ENCODE data around the gene PSTPIP1.

Gene PSTPIP1

GRCh38 chr15:77039217-77039533 lies 44.2 kb downstream of the PSTPIP1 start:
- TF ChIP-seq CTCF (IDR thresholded peaks at IDR 0.05; ENCODE audit: low read depth, low read length), result no peak
- Histone ChIP-seq H3K27me3 (ENCODE audit: low read depth, low read length) (no peaks in the 10 kb centered on the region), H2AFZ (ENCODE audit: low read depth, low read length) (no peak overlapping the region), H3K4me3 (ENCODE audit: low read length) (no peak overlapping the region), H3K79me2 (ENCODE audit: low read length) (no peaks in the 10 kb centered on the region), H3K27ac (ENCODE audit: low read length) (no peak overlapping the region), H3K36me3 (replicated peaks; ENCODE audit: low read depth, low read length) (peaks cover 49% of the 10 kb centered on the region), H3K9ac (ENCODE audit: low read length) (no peak overlapping the region), H3K4me2 (ENCODE audit: low read length) (no peak overlapping the region), H4K20me1 (ENCODE audit: insufficient read depth, low read length) (no peaks in the 10 kb centered on the region; the same call in 1 of the 2 replicates), H3K4me1 (ENCODE audit: low read length) (0 out of 2 replicates have a peak, but pooled peaks cover 6% of the 10 kb centered on the region), H3K9me3 (ENCODE audit: insufficient read depth, low read length) (no peaks in the 10 kb centered on the region)

GRCh38 chr15:77039848-77040247 lies 44.9 kb downstream of the PSTPIP1 start:
- H4K20me1 ChIP-seq (ENCODE audit: insufficient read depth, low read length), result no peaks in the 10 kb centered on the region; the same call in 1 of the 2 replicates
- peaks cover 56% of the 10 kb centered on the region for H3K36me3 ChIP-seq (replicated peaks; ENCODE audit: low read depth, low read length)
- no peaks in the 10 kb centered on the region for H3K79me2 ChIP-seq (ENCODE audit: low read length)
- H3K4me1 ChIP-seq (ENCODE audit: low read length), result 0 out of 2 replicates have a peak, but pooled peaks cover 6% of the 10 kb centered on the region
- H3K9me3 ChIP-seq (ENCODE audit: insufficient read depth, low read length), result no peaks in the 10 kb centered on the region
- no peak overlapping the region for H2AFZ ChIP-seq (ENCODE audit: low read depth, low read length)
- TF ChIP-seq CTCF (IDR thresholded peaks at IDR 0.05; ENCODE audit: low read depth, low read length) (no peak), EZH2phosphoT487 (IDR thresholded peaks at IDR 0.05; ENCODE audit: low read depth) (no peak)
- H3K4me2 ChIP-seq (ENCODE audit: low read length), result no peak overlapping the region
- H3K4me3 ChIP-seq (ENCODE audit: low read length), result no peak overlapping the region
- no peak overlapping the region for H3K9ac ChIP-seq (ENCODE audit: low read length)
- H3K27ac ChIP-seq (ENCODE audit: low read length), result no peak overlapping the region
- no peaks in the 10 kb centered on the region for H3K27me3 ChIP-seq (ENCODE audit: low read depth, low read length)

- peak overlapping the region; percentile 41 for H3K27ac ChIP-seq (ENCODE audit: low read length)
- no peak overlapping the region for H3K4me2 ChIP-seq (ENCODE audit: low read length)
- no peaks in the 10 kb centered on the region for H3K79me2 ChIP-seq (ENCODE audit: low read length)
- H4K20me1 ChIP-seq (ENCODE audit: insufficient read depth, low read length), result no peaks in the 10 kb centered on the region; the same call in 1 of the 2 replicates
- H3K9ac ChIP-seq (ENCODE audit: low read length), result no peak overlapping the region
- H2AFZ ChIP-seq (ENCODE audit: low read depth, low read length), result no peak overlapping the region
- TF ChIP-seq CTCF (IDR thresholded peaks at IDR 0.05; ENCODE audit: low read depth, low read length) (no peak), EZH2phosphoT487 (IDR thresholded peaks at IDR 0.05; ENCODE audit: low read depth) (no peak)
- H3K4me3 ChIP-seq (ENCODE audit: low read length), result no peak overlapping the region
- H3K36me3 ChIP-seq (replicated peaks; ENCODE audit: low read depth, low read length), result peaks cover 64% of the 10 kb centered on the region
- 0 out of 2 replicates have a peak, but pooled peaks cover 6% of the 10 kb centered on the region for H3K4me1 ChIP-seq (ENCODE audit: low read length)
- no peaks in the 10 kb centered on the region for H3K9me3 ChIP-seq (ENCODE audit: insufficient read depth, low read length)
- no peaks in the 10 kb centered on the region for H3K27me3 ChIP-seq (ENCODE audit: low read depth, low read length)
Observed at GRCh38 chr15:77040673-77041072, 45.7 kb downstream of the PSTPIP1 start.

- TF ChIP-seq CTCF (IDR thresholded peaks at IDR 0.05; ENCODE audit: low read depth, low read length) (no peak), EZH2phosphoT487 (IDR thresholded peaks at IDR 0.05; ENCODE audit: low read depth) (no peak)
- Histone ChIP-seq H3K9me3 (ENCODE audit: insufficient read depth, low read length) (no peaks in the 10 kb centered on the region), H4K20me1 (ENCODE audit: insufficient read depth, low read length) (no peaks in the 10 kb centered on the region), H3K27ac (ENCODE audit: low read length) (no peak overlapping the region), H2AFZ (ENCODE audit: low read depth, low read length) (no peak overlapping the region), H3K27me3 (ENCODE audit: low read depth, low read length) (no peaks in the 10 kb centered on the region), H3K4me3 (ENCODE audit: low read length) (no peak overlapping the region), H3K79me2 (ENCODE audit: low read length) (no peaks in the 10 kb centered on the region), H3K36me3 (replicated peaks; ENCODE audit: low read depth, low read length) (peaks cover 62% of the 10 kb centered on the region), H3K4me2 (ENCODE audit: low read length) (no peak overlapping the region), H3K4me1 (ENCODE audit: low read length) (0 out of 2 replicates have a peak, but pooled peaks cover 6% of the 10 kb centered on the region), H3K9ac (ENCODE audit: low read length) (no peak overlapping the region)
Observed at GRCh38 chr15:77042245-77042919, 47.5 kb downstream of the PSTPIP1 start.
